Calu3 (cell line): Measurements from ENCODE around the gene CSNK1G3. TPM values are rescaled to one million over a fixed set of nuclear protein-coding genes. Genes with fewer than 3 reads are reported as not detected.

Source experiments
- BruUV-seq: library from RNA; stranded (reverse); fragments of 400-500 nt; replicated peaks from 2 replicates; lab custom pipeline; 2021; lab: Mats Ljungman, UMichigan
- CTCF ChIA-PET: fragments of 300-600 bp; sonication (Branson Sonifier 250); formaldehyde crosslinking; loops from one replicate; lab custom pipeline; 2022; ENCODE audit warnings: antibody characterized with exemption; lab: Charles Lee
- DNase-seq: peaks from one replicate; pipeline ENCODE4 v3.0.0; 2022
- H3K27ac Mint-ChIP-seq: one replicate; pipeline ENCODE4 v1.8.0; 2022; ENCODE audit warnings: mixed read lengths; ENCODE audit not compliant: unreplicated experiment
- H3K27me3 Mint-ChIP-seq: one replicate; pipeline ENCODE4 v1.8.0; 2022; ENCODE audit warnings: mixed read lengths; ENCODE audit not compliant: unreplicated experiment
- H3K36me3 Mint-ChIP-seq: one replicate; pipeline ENCODE4 v1.8.0; 2022; ENCODE audit warnings: mild to moderate bottlenecking, moderate library complexity, mixed read lengths; ENCODE audit not compliant: insufficient read depth, unreplicated experiment
- H3K4me1 Mint-ChIP-seq: one replicate; pipeline ENCODE4 v1.8.0; 2022; ENCODE audit warnings: mild to moderate bottlenecking, low read depth, mixed read lengths; ENCODE audit not compliant: unreplicated experiment
- H3K4me3 Mint-ChIP-seq: one replicate; pipeline ENCODE4 v1.8.0; 2022; ENCODE audit warnings: mild to moderate bottlenecking, low read depth, moderate library complexity, mixed read lengths; ENCODE audit not compliant: unreplicated experiment
- H3K9me3 Mint-ChIP-seq: one replicate; pipeline ENCODE4 v1.8.0; 2022; ENCODE audit warnings: low read depth, mixed read lengths; ENCODE audit not compliant: unreplicated experiment
- CTCF ChIP-seq: fragments of 200-600 bp; IDR thresholded peaks from one replicate; pipeline ENCODE4 v1.8.0; 2022; ENCODE audit warnings: antibody characterized with exemption; ENCODE audit not compliant: unreplicated experiment
- intact Hi-C: fragments of 100-400 bp; cut with micrococcal nuclease; formaldehyde crosslinking; loops from one replicate; pipeline ENCODE4 v1.10.0; 2022; ENCODE audit not compliant: unreplicated experiment
- total RNA-seq: library from RNA; stranded (reverse); gene quantifications from 2 replicates; pipeline ENCODE4 v1.2.3, GENCODE V29; 2022

The CSNK1G3 gene
- total RNA-seq, 1 experiment from 2014 or later, result 57.5 TPM

DNA sequence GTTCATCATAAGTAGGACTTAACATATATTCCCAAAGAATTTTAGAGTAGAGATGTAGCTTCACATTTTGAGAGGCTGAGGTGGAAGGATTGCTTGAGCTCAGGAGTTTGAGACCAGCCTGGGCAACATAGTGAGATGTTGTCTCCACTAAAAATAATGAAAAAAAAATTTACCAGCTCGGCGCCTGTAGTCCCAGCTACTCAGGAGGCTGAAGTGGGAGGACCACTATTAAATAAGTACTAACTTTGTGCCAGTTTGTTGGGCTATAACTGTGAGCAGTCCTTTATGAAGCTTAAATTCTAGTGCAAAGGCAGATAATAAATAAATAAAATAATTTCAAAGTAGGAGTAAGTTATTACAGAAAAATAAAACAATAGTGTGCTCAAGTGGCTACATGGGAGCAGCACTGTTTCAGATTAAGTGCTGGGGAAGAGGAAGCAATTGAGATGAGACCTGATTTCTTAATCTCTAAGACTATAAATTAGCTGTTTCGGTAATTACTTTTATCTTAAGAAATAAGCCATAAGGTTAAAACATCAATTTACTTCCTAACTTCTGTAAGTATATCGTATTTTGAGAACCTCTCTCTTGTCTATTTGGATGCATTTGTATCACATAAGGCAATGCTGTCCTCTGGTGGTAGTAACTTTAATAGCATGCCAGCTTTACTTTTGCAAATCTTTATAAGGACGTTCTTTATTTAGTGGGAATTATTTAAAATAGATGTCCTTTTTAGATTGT is 98.9 kb downstream of the CSNK1G3 start:
- Mint-ChIP-seq H3K36me3 (no peaks in the 10 kb centered on the region), H3K27ac (no peak overlapping the region), H3K27me3 (no peaks in the 10 kb centered on the region), H3K4me1 (no peaks in the 10 kb centered on the region), H3K4me3 (no peak overlapping the region), H3K9me3 (no peaks in the 10 kb centered on the region)
- CTCF ChIA-PET, result interaction anchor here (0.7 to 1.6 kb wide), 2 partner anchors 181 to 187 kb away, joined by 4 to 19 read pairs; partner anchors contain the start of gene CEP120
- DNase-seq, result peak; percentile 55
- intact Hi-C loops, result loop anchor here (1.0 to 5.0 kb wide), 4 partner anchors 188 to 1110 kb away; partner anchors contain the start of gene CEP120
- TF ChIP-seq CTCF, result peak; percentile 82
- no TSS peak for BruUV-seq

- Mint-ChIP-seq H3K27me3 (no peaks in the 10 kb centered on the region), H3K36me3 (no peaks in the 10 kb centered on the region), H3K4me1 (no peaks in the 10 kb centered on the region), H3K4me3 (no peak overlapping the region), H3K9me3 (no peaks in the 10 kb centered on the region), H3K27ac (no peak overlapping the region)
- DNase-seq, result no peak
- CTCF ChIA-PET, result interaction anchor here (0.7 to 1.6 kb wide), 2 partner anchors 181 to 188 kb away, joined by 4 to 19 read pairs; partner anchors contain the start of gene CEP120
- no peak for TF ChIP-seq CTCF
- no TSS peak for BruUV-seq
- intact Hi-C loops, result loop anchor here (1.0 to 5.0 kb wide), 4 partner anchors 189 to 1110 kb away; partner anchors contain the start of gene CEP120
These were observed 99.4 kb downstream of the CSNK1G3 start for GRCh38 chr5:123611406-123611709.

DNA sequence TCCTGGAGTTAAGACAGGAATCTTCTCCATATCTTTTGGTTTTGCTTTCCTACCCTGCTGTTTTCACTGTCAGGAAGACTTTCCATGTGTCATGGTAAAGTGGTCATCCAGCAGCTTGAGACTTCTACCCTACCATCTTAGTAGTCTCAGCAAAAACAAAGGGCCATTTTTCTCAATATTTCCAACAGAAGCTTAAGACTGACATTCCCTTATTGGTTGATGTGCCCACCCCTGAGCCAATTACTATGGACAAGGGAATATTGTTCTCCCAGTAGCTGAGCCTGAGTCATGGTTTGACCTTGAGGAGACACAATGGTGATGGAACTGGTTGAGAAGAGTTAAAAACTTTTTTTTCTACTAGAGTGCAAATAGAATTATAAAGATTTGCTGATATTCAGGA is 105.6 kb downstream of the CSNK1G3 start:
- H3K4me1 Mint-ChIP-seq, result no peaks in the 10 kb centered on the region
- BruUV-seq, result no TSS peak
- no peak overlapping the region for H3K27ac Mint-ChIP-seq
- intact Hi-C loops, result no loop called here
- no peak overlapping the region for H3K4me3 Mint-ChIP-seq
- TF ChIP-seq CTCF, result no peak
- no peaks in the 10 kb centered on the region for H3K27me3 Mint-ChIP-seq
- no peaks in the 10 kb centered on the region for H3K9me3 Mint-ChIP-seq
- no peaks in the 10 kb centered on the region for H3K36me3 Mint-ChIP-seq
- CTCF ChIA-PET, result no interaction called here
- DNase-seq, result no peak

GRCh38 chr5:123626051-123626450 is 114.1 kb downstream of the CSNK1G3 start:
- intact Hi-C loops, result no loop called here
- Mint-ChIP-seq H3K27me3 (no peaks in the 10 kb centered on the region), H3K4me1 (no peaks in the 10 kb centered on the region), H3K36me3 (no peaks in the 10 kb centered on the region), H3K4me3 (no peak overlapping the region), H3K9me3 (peaks cover 12% of the 10 kb centered on the region), H3K27ac (no peak overlapping the region)
- CTCF ChIA-PET, result no interaction called here
- no peak for TF ChIP-seq CTCF
- BruUV-seq, result no TSS peak
- no peak for DNase-seq
